DOHH2 (cell line): Measurements from ENCODE around the gene SOD1.
"Not testable (repeated sequence)": the region's sequence is repeated elsewhere in the genome, so short reads cannot be mapped to it uniquely, and the experiment has no call there.

ENCODE experiments used
- H3F3A ChIP-seq: fragments of 200-600 bp; sonication (generic), shearing (Covaris generic); 2 replicates; pipeline ENCODE4 v1.6.0; 2016; ENCODE audit warnings: antibody characterized with exemption, mild to moderate bottlenecking; ENCODE audit not compliant: control insufficient read depth, insufficient read depth
- H3K27ac ChIP-seq: fragments of 200-600 bp; sonication (generic); 2 replicates; pipeline ENCODE4 v1.5.1; 2014; ENCODE audit warnings: low read depth, mild to moderate bottlenecking, low read length, moderate library complexity
- H3K27me3 ChIP-seq: fragments of 200-600 bp; sonication (generic); 2 replicates; pipeline ENCODE4 v1.6.1; 2014; ENCODE audit warnings: mild to moderate bottlenecking, low read length, mixed read lengths; ENCODE audit not compliant: control insufficient read depth
- H3K36me3 ChIP-seq: fragments of 200-600 bp; sonication (generic); 2 replicates; pipeline ENCODE4 v1.6.1; 2014; ENCODE audit warnings: mild to moderate bottlenecking, low read length, moderate library complexity, mixed read lengths; ENCODE audit not compliant: control insufficient read depth
- H3K4me1 ChIP-seq: fragments of 200-600 bp; sonication (generic); 2 replicates; pipeline ENCODE4 v1.6.1; 2014; ENCODE audit warnings: mild to moderate bottlenecking, low read length, mixed read lengths; ENCODE audit not compliant: control insufficient read depth
- H3K4me2 ChIP-seq: fragments of 200-600 bp; sonication (generic); 2 replicates; pipeline ENCODE4 v1.6.0; 2014; ENCODE audit warnings: mild to moderate bottlenecking, low read length, moderate library complexity
- H3K4me3 ChIP-seq: fragments of 200-600 bp; sonication (generic); 2 replicates; pipeline ENCODE4 v1.5.1; 2014; ENCODE audit warnings: mild to moderate bottlenecking, low read length, mixed read lengths
- H3K79me2 ChIP-seq: fragments of 200-600 bp; sonication (generic); 2 replicates; pipeline ENCODE4 v1.6.1; 2014; ENCODE audit warnings: mild to moderate bottlenecking, low read length, mixed read lengths; ENCODE audit not compliant: control insufficient read depth
- H3K9me2 ChIP-seq: fragments of 200-600 bp; sonication (generic); replicated peaks from 2 replicates; pipeline ENCODE4 v1.6.1; 2014; ENCODE audit warnings: mild to moderate bottlenecking, low read length, mixed read lengths; ENCODE audit not compliant: control insufficient read depth
- H3K9me3 ChIP-seq: fragments of 200-600 bp; sonication (generic); 2 replicates; pipeline ENCODE4 v1.6.1; 2014; ENCODE audit warnings: antibody characterized with exemption, low read length, mixed read lengths; ENCODE audit not compliant: control insufficient read depth, insufficient read depth
- H4K20me1 ChIP-seq: fragments of 200-600 bp; sonication (generic); 2 replicates; pipeline ENCODE4 v1.6.0; 2014; ENCODE audit warnings: low read depth, mild to moderate bottlenecking, antibody characterized with exemption, low read length, moderate library complexity; ENCODE audit not compliant: control insufficient read depth, insufficient read depth
- CTCF ChIP-seq: fragments of 200-600 bp; sonication (generic); IDR thresholded peaks from one replicate; pipeline ENCODE4 v1.5.1; 2014; ENCODE audit warnings: antibody characterized with exemption, mild to moderate bottlenecking, low read depth, low read length; ENCODE audit not compliant: poor library complexity, severe bottlenecking
- EZH2phosphoT487 ChIP-seq: fragments of 200-600 bp; sonication (generic); IDR thresholded peaks from 2 replicates; pipeline ENCODE4 v1.6.1; 2017; ENCODE audit warnings: borderline replicate concordance, mild to moderate bottlenecking, antibody characterized with exemption, low read length, moderate library complexity, mixed read lengths

Gene SOD1

GRCh38 chr21:31650930-31651329 is 8.6 kb upstream of the SOD1 start:
- no peak for TF ChIP-seq CTCF
- TF ChIP-seq EZH2phosphoT487: no peak
- Histone ChIP-seq H3K79me2 (no peaks in the 10 kb centered on the region), H3K27me3 (no peaks in the 10 kb centered on the region), H3F3A (0 out of 2 replicates have a peak, but pooled peaks cover 3% of the 10 kb centered on the region), H3K4me2 (no peak overlapping the region), H3K27ac (no peak overlapping the region), H3K9me3 (peaks cover 10% of the 10 kb centered on the region; the same call in 1 of the 2 replicates), H3K4me1 (peaks cover 34% of the 10 kb centered on the region), H3K4me3 (no peak overlapping the region), H4K20me1 (no peaks in the 10 kb centered on the region), H3K9me2 (no peaks in the 10 kb centered on the region), H3K36me3 (no peaks in the 10 kb centered on the region)

GRCh38 chr21:31651491-31651890 is 8.0 kb upstream of the SOD1 start:
- H3K4me3 ChIP-seq, H3K9me3 ChIP-seq, H3K79me2 ChIP-seq, H4K20me1 ChIP-seq, H3K27me3 ChIP-seq, H3F3A ChIP-seq, H3K9me2 ChIP-seq, H3K4me2 ChIP-seq, H3K36me3 ChIP-seq, H3K27ac ChIP-seq: not testable (repeated sequence)
- peaks cover 34% of the 10 kb centered on the region for H3K4me1 ChIP-seq

GRCh38 chr21:31654340-31654739 is 5.2 kb upstream of the SOD1 start:
- H3K79me2 ChIP-seq: no peaks in the 10 kb centered on the region
- TF ChIP-seq CTCF (no peak), EZH2phosphoT487 (no peak)

GRCh38 chr21:31654821-31655580 is 4.5 kb upstream of the SOD1 start:
- Histone ChIP-seq H3K4me2 (peak overlapping the region; percentile 57), H3K4me3 (peak overlapping the region; percentile 28)
- not testable (repeated sequence) for H3K27ac ChIP-seq

More at GRCh38 chr21:31654340-31654739, 5.2 kb upstream of the SOD1 start:
- Histone ChIP-seq H3K4me2 (no peak overlapping the region), H3K4me3 (no peak overlapping the region), H4K20me1 (no peaks in the 10 kb centered on the region), H3K36me3 (no peaks in the 10 kb centered on the region), H3F3A (peaks cover 3% of the 10 kb centered on the region; the same call in 1 of the 2 replicates), H3K4me1 (peaks cover 21% of the 10 kb centered on the region), H3K27me3 (no peaks in the 10 kb centered on the region), H3K9me2 (no peaks in the 10 kb centered on the region), H3K27ac (no peak overlapping the region), H3K9me3 (peaks cover 10% of the 10 kb centered on the region; the same call in 1 of the 2 replicates)

More at GRCh38 chr21:31654821-31655580, 4.5 kb upstream of the SOD1 start:
- not testable (repeated sequence) for H3K79me2 ChIP-seq, H3K27me3 ChIP-seq, H3K36me3 ChIP-seq, H3K9me3 ChIP-seq, H4K20me1 ChIP-seq, H3F3A ChIP-seq, H3K9me2 ChIP-seq
- H3K4me1 ChIP-seq: peaks cover 21% of the 10 kb centered on the region
